ENCODE measurements around the gene DOCK4.
A peak's percentile ranks its signal among the peaks of the same experiment; 100 is the strongest.

Gene DOCK4

DNA sequence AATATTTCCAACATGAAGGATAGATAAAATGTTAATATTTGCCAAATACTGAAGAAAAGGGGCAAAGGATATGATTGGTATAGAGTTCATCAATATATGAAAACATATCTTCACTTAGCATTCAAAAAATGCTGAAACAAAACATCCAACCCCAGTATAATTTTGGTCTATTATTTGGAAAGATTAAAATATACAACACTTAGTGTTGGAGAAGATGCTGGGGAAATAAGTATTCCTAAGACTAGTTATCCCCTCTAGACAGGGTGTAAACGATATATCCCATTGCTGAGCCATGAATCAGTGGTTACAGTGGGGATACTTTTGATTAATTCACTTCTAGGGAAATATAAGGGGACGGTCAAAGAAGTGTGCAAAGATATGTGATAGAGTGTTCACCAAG, 456.6 kb downstream of the DOCK4 start:
- DNase-seq: no peak

- no peak for DNase-seq
Measured at GRCh38 chr7:111747718-111748117, 458.5 kb downstream of the DOCK4 start.

GRCh38 chr7:111746950-111747349, 459.2 kb downstream of the DOCK4 start:
- DNase-seq: no peak

DNA sequence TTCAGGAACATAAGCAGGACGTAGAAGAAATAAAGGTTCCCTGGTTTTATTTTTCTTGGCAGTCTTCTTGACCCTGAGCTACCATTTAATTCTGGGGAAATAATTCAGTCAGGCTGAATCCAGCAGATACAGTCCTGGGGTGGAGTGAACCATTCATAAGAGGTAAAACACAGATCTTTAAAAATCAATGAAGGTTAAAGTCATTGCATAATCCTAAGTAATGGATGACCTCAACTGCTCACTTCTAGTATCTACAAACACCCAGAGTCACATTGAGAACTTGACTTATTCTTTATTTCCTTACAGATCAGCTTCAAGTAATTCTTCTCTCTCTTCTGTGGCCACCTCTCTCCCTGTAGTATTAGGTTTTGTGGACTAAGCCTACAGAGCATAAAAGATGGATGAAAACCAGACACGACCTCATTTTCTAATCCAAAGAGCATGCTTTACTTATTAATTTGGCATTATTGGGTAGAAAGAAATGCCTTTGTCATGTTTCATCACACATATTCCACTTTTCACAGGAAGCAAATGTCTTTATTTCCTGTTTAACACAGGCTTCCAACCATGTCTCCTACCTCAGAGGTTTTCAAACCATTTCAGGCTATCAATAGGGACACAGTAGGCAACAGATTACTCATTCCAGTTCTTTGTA, 461.6 kb downstream of the DOCK4 start:
- DNase-seq: no peak

GRCh38 chr7:111743244-111743847, 462.9 kb downstream of the DOCK4 start:
- no peak for DNase-seq

- peak; percentile 56 for DNase-seq
Measured at GRCh38 chr7:111741811-111742240, 464.4 kb downstream of the DOCK4 start.

DNA sequence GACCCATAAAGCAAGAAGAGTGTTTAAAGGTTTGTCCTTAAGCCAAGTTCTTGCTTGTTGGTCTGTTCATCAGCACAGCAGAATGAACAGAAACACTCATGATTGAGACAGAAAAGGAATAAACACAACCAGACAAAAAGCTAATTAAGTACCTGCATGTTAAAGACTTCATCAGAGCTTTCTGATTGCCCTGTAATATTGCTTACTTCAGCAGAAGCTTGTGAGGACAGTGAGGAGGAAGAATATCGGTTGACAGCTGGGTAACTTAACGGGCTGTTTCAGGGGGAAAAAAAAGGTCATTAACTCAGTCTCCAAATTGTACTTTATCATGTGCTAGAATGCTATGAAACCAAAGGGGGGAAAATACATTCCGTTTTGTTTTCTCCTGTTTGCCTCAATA, 465.3 kb downstream of the DOCK4 start:
- no peak for DNase-seq

GRCh38 chr7:111736552-111736874, 469.7 kb downstream of the DOCK4 start:
- DNase-seq: no peak

- peak; percentile 40 for DNase-seq
Measured at GRCh38 chr7:111735661-111736551, 470.3 kb downstream of the DOCK4 start.

- DNase-seq: no peak
Measured at GRCh38 chr7:111734954-111735660, 471.1 kb downstream of the DOCK4 start.

GRCh38 chr7:111732923-111733322, 473.3 kb downstream of the DOCK4 start:
- no peak for DNase-seq

GRCh38 chr7:111730476-111731300, 475.5 kb downstream of the DOCK4 start:
- no peak for DNase-seq

GRCh38 chr7:111730057-111730456, 476.1 kb downstream of the DOCK4 start:
- no peak for DNase-seq

DNA sequence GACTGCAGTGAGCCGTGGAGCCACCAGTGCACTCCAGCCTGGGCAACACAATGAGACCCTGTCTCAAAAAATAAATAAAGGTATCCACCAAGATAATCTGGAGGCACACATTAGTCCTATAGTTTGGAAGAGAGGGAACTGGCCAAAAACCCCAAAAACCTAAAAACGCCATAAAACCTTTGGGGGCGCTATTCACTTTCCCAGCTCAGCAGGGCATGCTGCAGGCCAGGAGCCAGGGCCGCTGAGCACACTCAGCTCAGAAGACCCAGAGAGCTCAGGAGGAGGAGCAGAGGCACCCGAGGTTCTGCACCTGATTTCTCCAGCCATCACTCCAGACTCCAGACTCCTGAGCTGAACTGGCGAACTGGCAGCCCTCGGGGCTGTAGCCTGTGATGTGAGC, 476.7 kb downstream of the DOCK4 start:
- DNase-seq: no peak

GRCh38 chr7:111728635-111728995, 477.6 kb downstream of the DOCK4 start:
- DNase-seq: no peak

DNA sequence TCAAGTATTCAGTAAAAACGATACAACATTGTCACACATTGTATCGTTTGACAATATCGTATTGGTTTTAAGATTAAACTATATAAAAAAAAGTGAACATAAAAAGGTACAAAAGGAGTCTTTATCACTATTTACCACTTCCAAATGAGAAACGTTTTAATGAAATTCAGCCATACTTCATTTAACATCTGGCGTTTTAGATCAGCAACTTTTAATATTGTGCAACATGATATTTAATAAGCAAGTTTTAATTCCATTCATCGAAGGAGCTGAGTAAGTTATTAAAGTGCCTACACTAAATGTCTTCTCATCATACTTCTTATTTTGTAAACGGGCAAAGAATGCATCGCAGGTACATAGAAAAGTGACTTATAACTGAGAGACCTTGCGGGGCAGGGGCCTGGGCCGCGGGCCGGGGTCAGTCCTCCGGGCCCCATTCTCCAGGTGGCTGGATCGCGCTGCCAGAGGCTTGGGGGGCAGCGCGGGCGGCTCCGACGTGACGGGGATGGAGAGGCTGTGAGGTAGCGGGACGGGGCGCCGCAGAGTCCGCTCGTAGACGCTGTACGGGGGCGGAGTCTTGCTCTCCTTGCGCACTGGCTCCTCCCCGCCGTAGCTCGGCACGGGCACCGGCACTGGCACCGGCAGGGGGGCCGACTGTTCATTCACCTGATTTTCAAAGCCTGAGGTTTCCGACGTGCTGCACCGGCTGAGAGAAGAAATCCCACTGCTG, 478.1 kb downstream of the DOCK4 start:
- DNase-seq: no peak

DNA sequence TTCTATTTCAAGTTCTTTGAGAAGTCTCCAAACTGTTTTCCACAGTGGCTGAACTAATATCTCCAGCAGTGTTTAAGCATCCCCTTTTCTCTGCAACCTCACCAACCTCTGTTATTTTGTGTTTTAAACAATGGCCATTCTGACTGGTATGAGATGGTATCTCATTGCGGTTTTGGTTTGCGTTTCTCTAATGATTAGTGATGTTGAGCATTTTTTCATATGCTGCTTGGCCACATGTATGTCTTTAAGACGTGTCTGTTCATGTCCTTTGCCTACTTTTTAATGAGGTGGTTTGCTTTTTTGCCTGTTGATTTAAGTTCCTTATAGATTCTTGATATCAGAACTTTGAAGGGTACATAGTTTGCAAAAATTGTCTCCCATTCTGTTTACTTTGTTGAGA, 487.3 kb downstream of the DOCK4 start:
- no peak for DNase-seq

- peak; percentile 59 for DNase-seq
Measured at GRCh38 chr7:111711426-111712065, 494.7 kb downstream of the DOCK4 start.

DNA sequence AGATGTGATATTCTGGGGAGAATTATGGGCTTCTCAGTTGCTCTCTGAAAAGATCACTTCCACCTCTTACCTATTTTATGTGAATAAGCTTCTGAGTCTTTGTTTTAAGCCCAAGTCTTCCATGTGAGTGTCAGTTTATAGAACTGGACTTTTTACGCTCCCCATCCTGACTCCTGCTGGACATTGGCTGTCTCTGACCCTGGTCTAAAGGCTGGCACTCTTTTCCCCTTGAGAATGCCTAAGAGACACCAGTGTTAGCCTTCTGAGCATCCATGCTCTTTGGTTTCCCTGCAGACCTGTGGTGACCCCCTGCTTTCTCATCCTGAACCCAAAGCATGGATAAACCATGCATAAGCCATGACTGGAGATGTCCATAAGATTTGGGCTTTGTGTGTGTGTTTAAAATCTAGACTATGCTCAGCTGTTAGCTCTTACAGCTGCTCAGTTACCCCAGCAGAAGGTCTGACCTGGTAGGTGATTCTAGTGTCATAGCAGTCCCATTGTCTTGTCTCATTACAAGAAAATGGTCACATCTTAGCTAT, 495.3 kb downstream of the DOCK4 start:
- DNase-seq: no peak

- no peak for DNase-seq
Measured at GRCh38 chr7:111708072-111708471, 498.1 kb downstream of the DOCK4 start.

DNA sequence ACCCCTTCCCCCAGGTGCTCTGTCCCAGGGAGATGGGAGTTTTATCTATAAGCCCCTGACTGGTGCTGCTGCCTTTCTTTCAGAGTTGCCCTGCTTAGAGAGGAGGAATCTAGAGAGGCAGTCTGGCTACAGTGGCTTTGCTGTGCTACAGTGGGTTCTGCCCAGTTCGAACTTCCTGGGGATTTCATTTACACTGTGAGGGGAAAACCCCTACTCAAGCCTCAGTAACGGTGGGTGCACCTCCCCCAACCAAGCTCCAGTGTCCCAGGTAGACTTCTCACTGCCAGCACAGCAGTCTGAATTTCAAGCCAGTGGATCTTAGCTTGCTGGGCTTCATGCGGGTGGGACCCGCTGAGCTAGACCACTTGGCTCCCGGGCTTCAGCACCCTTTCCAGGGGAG, 500.4 kb downstream of the DOCK4 start:
- no peak for DNase-seq
